Nephron (organoid): Measurements from ENCODE around the gene TNFRSF14.
A peak's percentile ranks its signal among the peaks of the same experiment; 100 is the strongest.

Experiments
- H3K27ac Mint-ChIP-seq, 3 experiments: 2 replicates each; pipeline ENCODE4 v1.8.0; 2020; ENCODE audit warnings: mixed read lengths in 3 of 3, mild to moderate bottlenecking in 2 of 3, moderate library complexity in 1 of 3
- H3K27me3 Mint-ChIP-seq: 2 replicates; pipeline ENCODE4 v1.8.0; 2021; ENCODE audit warnings: low read depth, mild to moderate bottlenecking, moderate library complexity, mixed read lengths
- H3K36me3 Mint-ChIP-seq: 2 replicates; pipeline ENCODE4 v1.8.0; 2020; ENCODE audit warnings: low read depth, mixed read lengths
- H3K4me1 Mint-ChIP-seq: 2 replicates; pipeline ENCODE4 v1.8.0; 2020; ENCODE audit warnings: mixed read lengths
- H3K4me3 Mint-ChIP-seq, 3 experiments: 2 replicates each; pipeline ENCODE4 v1.8.0; 2020; ENCODE audit warnings: mild to moderate bottlenecking in 3 of 3, mixed read lengths in 3 of 3, moderate library complexity in 2 of 3
- H3K9me3 Mint-ChIP-seq: 2 replicates; pipeline ENCODE4 v1.8.0; 2020; ENCODE audit warnings: mixed read lengths
- CTCF ChIP-seq, 3 experiments: fragments of 200-600 bp; sonication (generic); IDR thresholded peaks; one replicate each; pipeline ENCODE4 v1.5.0; 2021; ENCODE audit warnings: antibody characterized with exemption in 3 of 3; ENCODE audit not compliant: unreplicated experiment in 3 of 3

TNFRSF14 gene

GRCh38 chr1:2594001-2594640 lies 38.0 kb downstream of the TNFRSF14 start:
- no peaks in the 10 kb centered on the region for H3K4me1 Mint-ChIP-seq
- no peak overlapping the region for H3K4me3 Mint-ChIP-seq
- peaks cover 6% of the 10 kb centered on the region for H3K9me3 Mint-ChIP-seq
- H3K36me3 Mint-ChIP-seq = peaks cover 4% of the 10 kb centered on the region
- no peaks in the 10 kb centered on the region for H3K27me3 Mint-ChIP-seq
- H3K27ac Mint-ChIP-seq = no peak overlapping the region
- TF ChIP-seq CTCF (IDR thresholded peaks at IDR 0.05; ENCODE audit: unreplicated experiment in 3 of 3) = no peak

GRCh38 chr1:2594641-2595131 lies 38.5 kb downstream of the TNFRSF14 start:
- H3K4me3 Mint-ChIP-seq = no peak overlapping the region

GRCh38 chr1:2595261-2595811 lies 39.2 kb downstream of the TNFRSF14 start:
- TF ChIP-seq CTCF (IDR thresholded peaks at IDR 0.05; ENCODE audit: unreplicated experiment in 3 of 3) = no peak
- H3K4me3 Mint-ChIP-seq = no peak overlapping the region

More at GRCh38 chr1:2594641-2595131, 38.5 kb downstream of the TNFRSF14 start:
- Mint-ChIP-seq H3K9me3 (peaks cover 6% of the 10 kb centered on the region), H3K36me3 (peaks cover 4% of the 10 kb centered on the region), H3K27me3 (no peaks in the 10 kb centered on the region), H3K4me1 (no peaks in the 10 kb centered on the region), H3K27ac (no peak overlapping the region)
- TF ChIP-seq CTCF (IDR thresholded peaks at IDR 0.05; ENCODE audit: unreplicated experiment in 3 of 3) = no peak

GRCh38 chr1:2595812-2596529 lies 39.8 kb downstream of the TNFRSF14 start:
- TF ChIP-seq CTCF (IDR thresholded peaks at IDR 0.05; ENCODE audit: unreplicated experiment in 3 of 3) = no peak
- Mint-ChIP-seq H3K4me1 (no peaks in the 10 kb centered on the region), H3K27me3 (peaks cover under 1% of the 10 kb centered on the region), H3K4me3 (no peak overlapping the region), H3K36me3 (peaks cover 4% of the 10 kb centered on the region), H3K27ac (peak overlapping the region in 1 of 3 experiments; percentile 48), H3K9me3 (peaks cover 6% of the 10 kb centered on the region)

More at GRCh38 chr1:2595261-2595811, 39.2 kb downstream of the TNFRSF14 start:
- H3K9me3 Mint-ChIP-seq = peaks cover 6% of the 10 kb centered on the region
- peaks cover 4% of the 10 kb centered on the region for H3K36me3 Mint-ChIP-seq
- no peaks in the 10 kb centered on the region for H3K27me3 Mint-ChIP-seq
- no peak overlapping the region for H3K27ac Mint-ChIP-seq
- no peaks in the 10 kb centered on the region for H3K4me1 Mint-ChIP-seq

GRCh38 chr1:2596530-2597333 lies 40.6 kb downstream of the TNFRSF14 start:
- no peak for TF ChIP-seq CTCF (IDR thresholded peaks at IDR 0.05; ENCODE audit: unreplicated experiment in 3 of 3)
- Mint-ChIP-seq H3K4me1 (no peaks in the 10 kb centered on the region), H3K36me3 (no peaks in the 10 kb centered on the region), H3K9me3 (peaks cover 6% of the 10 kb centered on the region), H3K27me3 (peaks cover 8% of the 10 kb centered on the region), H3K4me3 (no peak overlapping the region), H3K27ac (no peak overlapping the region)
